Forelimb muscle (tissue), 1 donor: ENCODE results near the gene ZBTB2. TPM values are rescaled to one million over a fixed set of nuclear protein-coding genes. Genes with fewer than 3 reads are reported as not detected.
"Not testable (repeated sequence)": the region's sequence is repeated elsewhere in the genome, so short reads cannot be mapped to it uniquely, and the experiment has no call there.

Source experiments
- DNase-seq: peaks from one replicate; pipeline ENCODE4 v3.0.0-alpha.2; 2013; ENCODE audit warnings: low read depth
- polyA plus RNA-seq: library from polyadenylated mRNA; unstranded; fragments of 120-200 nt; gene quantifications from one replicate; pipeline ENCODE4 v1.2.1, GENCODE V29; 2013; ENCODE audit not compliant: insufficient read length

Gene ZBTB2
- polyA plus RNA-seq, 1 donor = 9.5 TPM

GRCh38 chr6:151335930-151336329, 55.4 kb downstream of the ZBTB2 start:
- DNase-seq = no peak

DNA sequence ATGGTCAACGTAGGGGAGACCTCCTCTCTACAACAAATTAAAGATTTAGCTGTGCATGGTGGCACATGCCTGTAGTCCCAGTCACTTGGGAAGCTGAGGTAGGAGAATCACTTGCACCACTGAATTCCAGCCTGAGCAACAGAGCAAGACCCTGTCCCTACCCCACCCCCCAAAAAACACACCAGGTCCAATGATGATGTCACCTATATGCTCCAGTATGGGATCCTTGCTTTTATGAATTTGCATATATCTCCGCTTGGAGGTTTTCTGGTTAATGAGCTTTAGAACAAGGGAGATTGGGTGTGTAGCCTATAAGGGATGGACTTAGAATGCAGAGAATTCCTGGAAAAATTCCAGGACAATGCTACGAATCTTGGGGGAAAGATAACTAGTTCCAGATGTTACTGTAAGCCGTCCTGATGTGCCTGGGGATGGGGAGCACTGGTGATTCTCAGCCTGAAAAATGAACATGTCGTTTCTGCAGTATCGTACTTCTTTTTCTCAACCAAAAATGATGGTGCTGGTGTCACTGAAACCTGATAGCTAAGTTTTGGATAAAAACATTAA, 61.1 kb downstream of the ZBTB2 start:
- DNase-seq = peak; percentile 60

- no peak for DNase-seq
Observed at GRCh38 chr6:151327101-151327500, 64.3 kb downstream of the ZBTB2 start.

- DNase-seq = no peak
Observed at GRCh38 chr6:151326116-151326825, 65.1 kb downstream of the ZBTB2 start.

GRCh38 chr6:151325075-151326050, 66.0 kb downstream of the ZBTB2 start:
- no peak for DNase-seq

DNA sequence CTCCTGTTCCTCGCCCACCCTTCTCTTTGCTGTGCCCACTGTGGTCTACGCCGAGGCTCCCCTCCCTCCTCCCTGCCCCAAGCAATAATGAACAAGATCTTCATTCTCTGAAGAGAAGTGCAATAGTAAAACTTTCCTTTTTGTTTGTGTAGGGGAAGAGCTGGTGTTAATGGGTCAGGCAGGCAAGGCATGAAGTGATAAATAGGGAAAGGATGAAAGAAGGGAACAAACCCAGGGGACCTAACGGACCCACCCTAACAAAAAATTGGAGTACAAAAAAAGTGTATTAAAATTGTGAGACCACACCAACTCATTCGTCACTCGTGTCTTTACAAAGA, 66.9 kb downstream of the ZBTB2 start:
- DNase-seq = no peak

DNA sequence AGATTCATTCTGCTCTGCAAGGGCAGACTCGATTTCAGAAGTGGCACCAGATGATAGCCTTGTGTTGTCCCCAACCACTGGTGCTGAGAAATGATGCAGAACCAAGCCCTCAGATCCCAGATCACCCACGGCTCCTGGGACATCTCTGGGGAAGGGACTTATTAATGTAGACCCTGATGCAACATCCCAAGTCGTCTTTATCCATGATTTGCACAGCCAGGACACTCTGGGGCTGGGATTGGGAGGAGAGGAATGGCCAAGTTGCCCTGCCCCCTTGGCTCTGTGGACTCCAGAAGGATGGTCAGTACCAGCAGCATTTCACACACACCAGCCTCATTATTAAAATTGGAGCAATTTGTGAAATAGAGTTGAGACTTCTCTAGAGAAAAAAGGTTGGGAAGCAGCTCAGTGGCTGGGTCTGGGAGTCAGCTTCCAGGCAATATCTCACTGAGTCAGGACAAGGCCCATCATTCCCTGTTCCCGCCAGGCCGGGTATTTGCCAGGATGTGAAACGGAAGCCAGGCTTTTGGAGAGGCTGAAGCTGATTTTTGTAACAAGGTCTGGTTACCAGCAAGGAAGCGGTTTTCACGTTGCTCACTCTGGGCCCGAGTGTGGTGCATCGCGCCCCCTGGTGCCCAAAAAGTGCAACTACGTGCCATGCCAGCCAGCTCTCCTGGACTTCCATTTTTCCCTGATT, 67.4 kb downstream of the ZBTB2 start:
- peak; percentile 65 for DNase-seq

DNA sequence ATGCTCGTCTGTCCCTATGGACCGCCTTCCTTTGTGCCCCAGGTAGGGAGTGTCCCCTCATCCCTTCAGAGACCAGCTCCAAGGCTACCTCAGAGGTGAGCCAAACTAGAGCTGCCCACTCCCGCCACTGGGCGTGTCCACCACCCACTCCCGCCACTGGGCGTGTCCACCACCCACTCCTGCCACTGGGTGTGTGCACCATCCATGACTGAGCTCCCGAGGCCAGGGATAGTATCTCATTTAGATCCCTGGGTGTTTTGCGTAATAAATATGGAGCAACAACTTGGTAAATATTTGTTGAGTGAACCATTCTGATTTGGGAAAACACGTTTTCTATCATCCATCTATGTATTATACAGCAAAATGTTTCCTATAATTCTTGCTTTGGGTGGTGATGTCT, 68.8 kb downstream of the ZBTB2 start:
- no peak for DNase-seq

- DNase-seq = no peak
Observed at GRCh38 chr6:151321438-151321837, 69.9 kb downstream of the ZBTB2 start.

- DNase-seq = no peak
Observed at GRCh38 chr6:151320140-151320539, 71.2 kb downstream of the ZBTB2 start.

DNA sequence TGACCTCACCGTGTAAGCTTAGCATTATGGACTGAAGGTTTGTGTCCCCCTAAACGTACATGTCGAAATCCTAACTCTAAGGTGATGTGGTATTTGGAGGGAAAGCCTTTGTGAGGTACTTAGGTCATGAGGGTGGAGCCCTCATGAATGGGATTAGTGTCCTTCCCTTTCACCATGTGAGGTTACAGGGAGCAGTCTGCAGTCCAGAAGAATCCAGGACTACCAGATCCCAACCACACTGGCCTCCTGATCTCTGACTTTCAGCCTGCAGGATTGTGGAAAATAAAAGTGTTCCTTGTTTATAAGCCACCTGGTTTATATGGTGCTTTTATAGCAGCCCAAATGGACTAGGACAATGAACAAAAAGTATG, 73.4 kb downstream of the ZBTB2 start:
- no peak for DNase-seq

DNA sequence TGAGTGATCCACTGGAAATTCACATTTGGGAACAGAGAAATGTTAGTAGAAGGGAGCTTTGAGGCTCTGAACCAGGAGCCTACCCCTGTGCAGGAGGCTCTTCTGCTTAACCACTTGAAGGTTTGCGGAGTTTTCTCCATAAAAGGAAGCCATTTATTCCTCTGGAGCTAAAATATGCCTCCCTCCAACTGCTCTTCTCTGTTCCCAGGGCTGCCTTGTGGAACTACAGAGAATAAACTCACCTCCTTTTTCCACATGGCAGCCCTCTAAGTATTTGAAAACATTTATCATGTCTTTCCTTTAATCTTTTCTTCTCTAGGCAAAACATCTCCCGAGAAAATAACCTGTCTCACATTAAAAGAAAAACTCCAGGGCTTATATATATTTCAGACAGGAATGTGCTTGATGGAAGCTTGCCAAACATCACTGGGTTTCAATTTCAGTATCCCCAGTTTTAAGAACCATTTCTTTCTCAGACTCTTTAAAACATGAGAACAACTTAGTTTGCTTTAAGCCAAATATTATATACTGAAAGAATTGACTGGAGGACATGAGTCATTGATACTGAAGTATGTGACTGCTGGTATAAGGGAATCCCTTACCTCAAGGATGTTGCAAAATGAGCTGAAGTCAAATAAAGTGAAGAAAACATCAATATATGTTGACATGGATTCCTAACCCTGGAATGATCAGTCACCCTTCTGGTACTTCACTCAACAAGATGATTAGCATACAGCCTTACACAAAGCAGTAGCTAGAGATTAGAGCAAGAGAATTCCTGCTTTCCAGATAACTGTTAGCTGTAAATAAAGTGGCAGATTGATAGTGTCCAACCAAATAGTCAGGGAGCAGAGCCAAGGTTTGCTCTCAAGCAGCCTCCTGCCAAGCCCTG, 74.0 kb downstream of the ZBTB2 start:
- DNase-seq = no peak

- not testable (repeated sequence) for DNase-seq
Observed at GRCh38 chr6:151315661-151316060, 75.7 kb downstream of the ZBTB2 start.

Other genes with a start within 250 kb of the ZBTB2 start
- gene AKAP12, start 151.6 kb downstream of the ZBTB2 start, polyA plus RNA-seq = 105 TPM
- 20.4 TPM for gene RMND1, start 60.6 kb upstream of the ZBTB2 start, polyA plus RNA-seq
- 0.49 TPM for gene CCDC170, start 102.5 kb upstream of the ZBTB2 start, polyA plus RNA-seq